ENCODE results near the gene PCBP3. TPM values are rescaled to one million over a fixed set of nuclear protein-coding genes. Genes with fewer than 3 reads are reported as not detected.

The PCBP3 gene
- polyA plus RNA-seq (0.10 to 0.26 TPM (median 0.25 TPM) in 3 replicates), polyA minus RNA-seq (0.76 to 3.3 TPM (median 0.93 TPM) in 3 replicates)
- not detected for polyA plus RNA-seq (2011; ENCODE audit: low read depth)
- 0.22 and 0.62 TPM in 2 replicates for polyA plus RNA-seq (2011; cell fraction: cytosol; rRNA removed)
- 1.2 and 1.6 TPM in 2 replicates for polyA plus RNA-seq (2011; cell fraction: nucleus; rRNA removed)
- polyA plus RNA-seq (2012; ENCODE audit: low replicate concordance): 0.38 and 1.0 TPM in 2 replicates
- polyA minus RNA-seq (2011; cell fraction: cytosol; rRNA and poly(A)+ RNA removed): not detected
- 1.6 and 3.2 TPM in 2 replicates for polyA minus RNA-seq (2011; cell fraction: nucleus; rRNA and poly(A)+ RNA removed)

- TF ChIP-seq EZH2 (IDR thresholded peaks at IDR 0.05; ENCODE audit: low read length) (no peak), CTCF (optimal IDR thresholded peaks at IDR 0.05 in 1 of 3, IDR thresholded peaks at IDR 0.05 in 1 of 3, conservative IDR thresholded peaks at IDR 0.05 in 1 of 3; ENCODE audit: extremely low read depth in 1 of 3, insufficient read depth in 2 of 3, low read length in 3 of 3) (no peak)
- Histone ChIP-seq H3K4me1 (ENCODE audit: control insufficient read depth, extremely low read depth, insufficient read depth, low read length) (peaks cover 8% of the 10 kb centered on the region), H3K27me3 (ENCODE audit: control insufficient read depth, extremely low read depth, insufficient read depth, low read length) (peaks cover 18% of the 10 kb centered on the region), H3K79me2 (ENCODE audit: control insufficient read depth, insufficient read depth, low read length) (no peaks in the 10 kb centered on the region), H4K20me1 (ENCODE audit: control insufficient read depth, extremely low read depth, insufficient read depth, low read length) (no peaks in the 10 kb centered on the region), H3K9ac (ENCODE audit: control insufficient read depth, extremely low read depth, insufficient read depth, low read length) (no peak within 1 kb of the TSS), H3K36me3 (ENCODE audit: control insufficient read depth in 2 of 2, extremely low read depth in 1 of 2, insufficient read depth in 2 of 2, low read length in 2 of 2) (no peaks in the 10 kb centered on the region), H3K9me3 (ENCODE audit: control insufficient read depth, low read depth, low read length) (no peaks in the 10 kb centered on the region), H3K4me3 (ENCODE audit: control insufficient read depth in 2 of 3, extremely low read depth in 1 of 3, insufficient read depth in 2 of 3, low read depth in 1 of 3, low read length in 3 of 3) (peak within 1 kb of the TSS; percentile 26 to 43 (median 32)), H3K27ac (ENCODE audit: control insufficient read depth, insufficient read depth, low read length) (no peak within 1 kb of the TSS), H3K4me2 (ENCODE audit: control insufficient read depth, extremely low read depth, insufficient read depth, low read depth, low read length) (peak within 1 kb of the TSS; percentile 48), H2AFZ (ENCODE audit: control insufficient read depth, low read length) (no peak within 1 kb of the TSS), H3K9me1 (ENCODE audit: control insufficient read depth, extremely low read depth, insufficient read depth, low read length) (no peaks in the 10 kb centered on the region)
- no peak for FAIRE-seq
- DNase-seq (ENCODE audit: low read depth, low spot score): peak; percentile 55
- dilution Hi-C loops (cut with MboI; ENCODE audit: extremely low pct_ligation_motif_present, low sequenced_read_pairs): no loop called here
Measured at GRCh38 chr21:45643021-45643980, at the start of gene PCBP3. TSS of gene PCBP3 (plus strand) at chr21:45643725. CDS start at chr21:45850086, 206,361 bp downstream.

GRCh38 chr21:45594721-45595489 is 48.6 kb upstream of the PCBP3 start:
- FAIRE-seq: no peak
- TF ChIP-seq CTCF (optimal IDR thresholded peaks at IDR 0.05 in 1 of 3, IDR thresholded peaks at IDR 0.05 in 1 of 3, conservative IDR thresholded peaks at IDR 0.05 in 1 of 3; ENCODE audit: extremely low read depth in 1 of 3, insufficient read depth in 2 of 3, low read length in 3 of 3) (no peak), EZH2 (IDR thresholded peaks at IDR 0.05; ENCODE audit: low read length) (no peak)

More at GRCh38 chr21:45594721-45595489, 48.6 kb upstream of the PCBP3 start:
- Histone ChIP-seq H2AFZ (ENCODE audit: control insufficient read depth, low read length) (no peak overlapping the region), H3K27me3 (ENCODE audit: control insufficient read depth, extremely low read depth, insufficient read depth, low read length) (peaks cover 19% of the 10 kb centered on the region), H3K4me1 (ENCODE audit: control insufficient read depth, extremely low read depth, insufficient read depth, low read length) (no peaks in the 10 kb centered on the region), H4K20me1 (ENCODE audit: control insufficient read depth, extremely low read depth, insufficient read depth, low read length) (no peaks in the 10 kb centered on the region), H3K9me1 (ENCODE audit: control insufficient read depth, extremely low read depth, insufficient read depth, low read length) (no peaks in the 10 kb centered on the region), H3K36me3 (ENCODE audit: control insufficient read depth in 2 of 2, extremely low read depth in 1 of 2, insufficient read depth in 2 of 2, low read length in 2 of 2) (no peaks in the 10 kb centered on the region), H3K27ac (ENCODE audit: control insufficient read depth, insufficient read depth, low read length) (no peak overlapping the region), H3K9me3 (ENCODE audit: control insufficient read depth, low read depth, low read length) (no peaks in the 10 kb centered on the region), H3K4me2 (ENCODE audit: control insufficient read depth, extremely low read depth, insufficient read depth, low read depth, low read length) (no peak overlapping the region), H3K79me2 (ENCODE audit: control insufficient read depth, insufficient read depth, low read length) (no peaks in the 10 kb centered on the region), H3K9ac (ENCODE audit: control insufficient read depth, extremely low read depth, insufficient read depth, low read length) (no peak overlapping the region), H3K4me3 (ENCODE audit: control insufficient read depth in 2 of 3, extremely low read depth in 1 of 3, insufficient read depth in 2 of 3, low read depth in 1 of 3, low read length in 3 of 3) (no peak overlapping the region)
- DNase-seq (ENCODE audit: low read depth, low spot score): no peak
- dilution Hi-C loops (cut with MboI; ENCODE audit: extremely low pct_ligation_motif_present, low sequenced_read_pairs): no loop called here
